WTC11 (cell line): ENCODE measurements around the gene ATP8B3.

Experiments used
- KAT7 ChIP-seq: sonication (generic); formaldehyde crosslinking; IDR thresholded peaks from 2 replicates; pipeline ENCODE4 v1.8.1; 2023; ENCODE audit warnings: missing genetic modification reagents, mild to moderate bottlenecking, borderline replicate concordance
- TCF7 ChIP-seq: sonication (generic); formaldehyde crosslinking; IDR thresholded peaks from 2 replicates; pipeline ENCODE4 v1.8.0; 2022; ENCODE audit warnings: mild to moderate bottlenecking, low read depth, missing genetic modification reagents, moderate library complexity
- ZBTB21 ChIP-seq: sonication (generic); formaldehyde crosslinking; IDR thresholded peaks from 2 replicates; pipeline ENCODE4 v1.8.1; 2023; ENCODE audit warnings: mild to moderate bottlenecking, missing genetic modification reagents, borderline replicate concordance
- TF ChIP-seq, protein P1 (sequence below): fragments of 200-600 bp; IDR thresholded peaks from 2 replicates; pipeline ENCODE4 v1.8.0; 2022; ENCODE audit warnings: antibody characterized with exemption
- TF ChIP-seq, protein P2 (sequence below): sonication (generic); formaldehyde crosslinking; IDR thresholded peaks from 2 replicates; pipeline ENCODE4 v1.8.1; 2022; ENCODE audit warnings: low read depth, missing genetic modification reagents, borderline replicate concordance

DNA sequence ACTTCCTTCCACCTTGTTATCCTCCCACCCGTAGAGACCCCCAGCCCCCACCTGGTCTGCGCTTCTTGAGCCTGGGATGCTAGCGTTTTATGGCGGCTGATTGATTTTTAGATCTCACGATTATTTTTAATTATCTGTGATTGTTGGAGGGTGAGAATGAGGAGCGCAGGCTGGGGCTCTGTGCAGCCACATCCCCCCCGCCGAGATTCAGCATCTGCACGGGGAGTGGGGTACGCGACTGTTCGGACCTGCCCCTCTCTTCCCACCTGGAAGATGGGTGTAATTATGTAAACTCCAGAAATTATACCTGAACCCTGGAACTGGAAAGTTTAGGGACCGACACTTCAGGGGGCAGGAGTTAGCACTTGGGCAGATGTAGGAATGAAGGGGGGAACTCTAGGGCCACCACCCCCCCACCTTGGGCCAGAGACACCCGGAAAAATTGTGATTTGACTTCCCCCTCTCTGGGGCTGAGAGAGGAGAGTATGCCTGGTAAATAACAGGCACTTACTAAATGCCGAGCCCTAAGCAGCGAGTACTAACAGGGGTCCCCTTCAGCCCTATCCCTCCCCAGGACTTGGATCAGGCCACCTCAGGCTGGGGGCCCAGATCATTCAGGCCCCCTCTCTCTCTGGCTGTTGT is 60.6 kb downstream of the ATP8B3 start:
- TF ChIP-seq, protein P1, sequence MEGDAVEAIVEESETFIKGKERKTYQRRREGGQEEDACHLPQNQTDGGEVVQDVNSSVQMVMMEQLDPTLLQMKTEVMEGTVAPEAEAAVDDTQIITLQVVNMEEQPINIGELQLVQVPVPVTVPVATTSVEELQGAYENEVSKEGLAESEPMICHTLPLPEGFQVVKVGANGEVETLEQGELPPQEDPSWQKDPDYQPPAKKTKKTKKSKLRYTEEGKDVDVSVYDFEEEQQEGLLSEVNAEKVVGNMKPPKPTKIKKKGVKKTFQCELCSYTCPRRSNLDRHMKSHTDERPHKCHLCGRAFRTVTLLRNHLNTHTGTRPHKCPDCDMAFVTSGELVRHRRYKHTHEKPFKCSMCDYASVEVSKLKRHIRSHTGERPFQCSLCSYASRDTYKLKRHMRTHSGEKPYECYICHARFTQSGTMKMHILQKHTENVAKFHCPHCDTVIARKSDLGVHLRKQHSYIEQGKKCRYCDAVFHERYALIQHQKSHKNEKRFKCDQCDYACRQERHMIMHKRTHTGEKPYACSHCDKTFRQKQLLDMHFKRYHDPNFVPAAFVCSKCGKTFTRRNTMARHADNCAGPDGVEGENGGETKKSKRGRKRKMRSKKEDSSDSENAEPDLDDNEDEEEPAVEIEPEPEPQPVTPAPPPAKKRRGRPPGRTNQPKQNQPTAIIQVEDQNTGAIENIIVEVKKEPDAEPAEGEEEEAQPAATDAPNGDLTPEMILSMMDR: no peak
- TF ChIP-seq KAT7 (CRISPR knock-in tag) (no peak), ZBTB21 (no peak), TCF7 (CRISPR knock-in tag) (no peak)
- TF ChIP-seq, protein P2, sequence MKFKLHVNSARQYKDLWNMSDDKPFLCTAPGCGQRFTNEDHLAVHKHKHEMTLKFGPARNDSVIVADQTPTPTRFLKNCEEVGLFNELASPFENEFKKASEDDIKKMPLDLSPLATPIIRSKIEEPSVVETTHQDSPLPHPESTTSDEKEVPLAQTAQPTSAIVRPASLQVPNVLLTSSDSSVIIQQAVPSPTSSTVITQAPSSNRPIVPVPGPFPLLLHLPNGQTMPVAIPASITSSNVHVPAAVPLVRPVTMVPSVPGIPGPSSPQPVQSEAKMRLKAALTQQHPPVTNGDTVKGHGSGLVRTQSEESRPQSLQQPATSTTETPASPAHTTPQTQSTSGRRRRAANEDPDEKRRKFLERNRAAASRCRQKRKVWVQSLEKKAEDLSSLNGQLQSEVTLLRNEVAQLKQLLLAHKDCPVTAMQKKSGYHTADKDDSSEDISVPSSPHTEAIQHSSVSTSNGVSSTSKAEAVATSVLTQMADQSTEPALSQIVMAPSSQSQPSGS: no peak
